H1 (cell line): ENCODE data around the gene ASIC1. TPM values are rescaled to one million over a fixed set of nuclear protein-coding genes. Genes with fewer than 3 reads are reported as not detected.

Source experiments
- CTCF ChIA-PET: fragments of 300-600 bp; sonication (Branson Sonifier 250); formaldehyde crosslinking; loops from one replicate; lab custom pipeline; 2021; ENCODE audit not compliant: partially characterized antibody; lab: Charles Lee
- POLR2A ChIA-PET: fragments of 300-600 bp; sonication (Branson Sonifier 250); formaldehyde crosslinking; loops from one replicate; lab custom pipeline; 2021; ENCODE audit warnings: inconsistent platforms; ENCODE audit not compliant: partially characterized antibody; lab: Charles Lee
- DNase-seq, 2 experiments: peaks; one replicate each; pipeline versions ENCODE4 v3.0.0 to v3.0.0-alpha.2; 2010 to 2022; ENCODE audit warnings: low spot score in 2 of 2, low read depth in 1 of 2, mixed read lengths in 1 of 2
- FAIRE-seq: peaks from 2 replicates; lab custom pipeline; 2011; peaks lifted over from hg19 to GRCh38; lab: Jason Lieb, UNC
- H2AFZ ChIP-seq: 2 replicates; pipeline ENCODE4 v1.8.1; 2012; ENCODE audit warnings: low read length, inconsistent platforms
- H2AK5ac ChIP-seq: 2 replicates; pipeline ENCODE4 v1.6.1; 2013; ENCODE audit warnings: low read depth, low read length
- H2BK120ac ChIP-seq: replicated peaks from 2 replicates; pipeline ENCODE3; 2013; ENCODE audit warnings: low read depth, low read length, inconsistent platforms
- H2BK12ac ChIP-seq: 2 replicates; pipeline ENCODE4 v1.6.1; 2013; ENCODE audit warnings: low read depth, low read length
- H2BK15ac ChIP-seq: 2 replicates; pipeline ENCODE4 v1.6.1; 2013; ENCODE audit warnings: low read length
- H2BK20ac ChIP-seq: 2 replicates; pipeline ENCODE4 v1.6.1; 2013; ENCODE audit warnings: low read length
- H2BK5ac ChIP-seq: 2 replicates; pipeline ENCODE4 v1.6.1; 2013; ENCODE audit warnings: low read depth, low read length
- H3K14ac ChIP-seq: 2 replicates; pipeline ENCODE4 v1.6.1; 2013; ENCODE audit warnings: inconsistent platforms; ENCODE audit not compliant: insufficient read length
- H3K18ac ChIP-seq: 2 replicates; pipeline ENCODE4 v1.6.1; 2013; ENCODE audit warnings: low read length; ENCODE audit errors: extremely low read depth
- H3K23ac ChIP-seq: 2 replicates; pipeline ENCODE4 v1.6.1; 2013; ENCODE audit warnings: inconsistent platforms; ENCODE audit not compliant: insufficient read length
- H3K23me2 ChIP-seq: 2 replicates; pipeline ENCODE4 v1.6.1; 2013; ENCODE audit warnings: low read depth, low read length
- H3K27ac ChIP-seq: 2 replicates; pipeline ENCODE4 v1.6.1; 2011; ENCODE audit warnings: low read depth, low read length, inconsistent platforms
- H3K27me3 ChIP-seq, 4 experiments: replicated peaks in 1 of 4; 1 replicate in 1 of 4; 2 replicates in 3 of 4; pipeline versions ENCODE4 v1.6.1 to v1.8.1; 2011 to 2013; ENCODE audit warnings: low read length in 3 of 4, mild to moderate bottlenecking in 3 of 4, inconsistent platforms in 2 of 4, mixed read lengths in 2 of 4, moderate library complexity in 1 of 4; ENCODE audit not compliant: control insufficient read depth in 3 of 4, insufficient read depth in 3 of 4; ENCODE audit errors: extremely low read depth in 1 of 4
- H3K36me3 ChIP-seq, 4 experiments: 2 replicates each; pipeline versions ENCODE4 v1.6.1 to v1.8.1; 2011 to 2013; ENCODE audit warnings: mild to moderate bottlenecking in 4 of 4, low read length in 3 of 4, moderate library complexity in 2 of 4, control low read depth in 1 of 4, inconsistent platforms in 1 of 4; ENCODE audit not compliant: insufficient read depth in 4 of 4, control insufficient read depth in 2 of 4
- H3K4ac ChIP-seq: replicated peaks from 2 replicates; pipeline ENCODE3; 2013; ENCODE audit warnings: low read length, low read depth, mixed read lengths, inconsistent platforms; ENCODE audit not compliant: insufficient read length
- H3K4me1 ChIP-seq, 4 experiments: replicated peaks in 1 of 4; 1 replicate in 1 of 4; 2 replicates in 3 of 4; pipeline versions ENCODE4 v1.6.1 to v1.8.1; 2011 to 2013; ENCODE audit warnings: low read length in 3 of 4, inconsistent platforms in 2 of 4, mixed read lengths in 1 of 4; ENCODE audit not compliant: insufficient read depth in 4 of 4, control insufficient read depth in 3 of 4
- H3K4me2 ChIP-seq, 2 experiments: 2 replicates each; pipeline versions ENCODE4 v1.6.1 to v1.8.1; 2011 to 2013; ENCODE audit warnings: low read depth in 2 of 2, low read length in 2 of 2, control low read depth in 1 of 2, inconsistent platforms in 1 of 2, mild to moderate bottlenecking in 1 of 2; ENCODE audit not compliant: insufficient read depth in 1 of 2
- H3K4me3 ChIP-seq, 4 experiments: fragments of 200-600, 300-600 bp in 1 of 4; sonication (generic), shearing (Covaris generic), sonication (Bioruptor Twin) in 1 of 4; 2 replicates each; pipeline versions ENCODE4 v1.5.1 to v1.8.1; 2011 to 2016; ENCODE audit warnings: low read length in 4 of 4, low read depth in 3 of 4, control low read depth in 2 of 4, inconsistent platforms in 2 of 4, mild to moderate bottlenecking in 2 of 4, mixed read lengths in 1 of 4, moderate library complexity in 1 of 4; ENCODE audit not compliant: insufficient read depth in 2 of 4; ENCODE audit errors: extremely low read depth in 1 of 4
- H3K56ac ChIP-seq: replicated peaks from 2 replicates; pipeline ENCODE3; 2013; ENCODE audit warnings: low read depth, mild to moderate bottlenecking, mixed read lengths, low read length, inconsistent platforms; ENCODE audit not compliant: insufficient read length
- H3K79me1 ChIP-seq: 2 replicates; pipeline ENCODE4 v1.6.1; 2013; ENCODE audit warnings: low read depth, low read length, control low read depth
- H3K79me2 ChIP-seq, 2 experiments: 2 replicates each; pipeline versions ENCODE4 v1.6.1 to v1.8.1; 2012 to 2013; ENCODE audit warnings: low read length in 2 of 2, mild to moderate bottlenecking in 2 of 2, inconsistent platforms in 1 of 2; ENCODE audit not compliant: insufficient read depth in 2 of 2, control insufficient read depth in 1 of 2
- H3K9ac ChIP-seq, 4 experiments: replicated peaks in 1 of 4; 1 replicate in 1 of 4; 2 replicates in 3 of 4; pipeline versions ENCODE4 v1.6.1 to v1.8.1; 2011 to 2013; ENCODE audit warnings: low read depth in 3 of 4, low read length in 3 of 4, control low read depth in 2 of 4, mild to moderate bottlenecking in 2 of 4, moderate library complexity in 2 of 4, inconsistent platforms in 1 of 4; ENCODE audit errors: extremely low read depth in 1 of 4
- H3K9me3 ChIP-seq, 2 experiments: 2 replicates each; pipeline versions ENCODE4 v1.6.1 to v1.8.1; 2012 to 2013; ENCODE audit warnings: mild to moderate bottlenecking in 2 of 2, moderate library complexity in 2 of 2, control low read depth in 1 of 2, inconsistent platforms in 1 of 2, low read depth in 1 of 2, low read length in 1 of 2, mixed read lengths in 1 of 2; ENCODE audit not compliant: insufficient read depth in 2 of 2
- H4K20me1 ChIP-seq, 2 experiments: replicated peaks in 1 of 2; 2 replicates each; pipeline versions ENCODE3 to v1.8.1; 2011 to 2013; ENCODE audit warnings: inconsistent platforms in 2 of 2, low read length in 2 of 2, mild to moderate bottlenecking in 1 of 2; ENCODE audit not compliant: insufficient read depth in 2 of 2, control insufficient read depth in 1 of 2
- H4K5ac ChIP-seq: 2 replicates; pipeline ENCODE4 v1.6.1; 2013; ENCODE audit warnings: low read length, low read depth, mixed read lengths, inconsistent platforms; ENCODE audit not compliant: insufficient read length
- H4K8ac ChIP-seq: 2 replicates; pipeline ENCODE4 v1.8.0; 2013; ENCODE audit warnings: mild to moderate bottlenecking, moderate library complexity, low read length, inconsistent platforms; ENCODE audit not compliant: insufficient read depth; ENCODE audit errors: extremely low read depth
- H4K91ac ChIP-seq: replicated peaks from 2 replicates; pipeline ENCODE3; 2013; ENCODE audit warnings: low read length, mixed read lengths, inconsistent platforms; ENCODE audit not compliant: insufficient read length
- EGR1 ChIP-seq: IDR thresholded peaks from 2 replicates; pipeline ENCODE4 v1.6.1; 2011; ENCODE audit warnings: low read depth, low read length, borderline replicate concordance
- EZH2 ChIP-seq: fragments of 200-600 bp; sonication (generic); IDR thresholded peaks from 2 replicates; pipeline ENCODE4 v1.7.1; 2012; ENCODE audit warnings: low read depth, mild to moderate bottlenecking, moderate library complexity, low read length, inconsistent platforms; ENCODE audit not compliant: severe bottlenecking
- FOSL1 ChIP-seq: IDR thresholded peaks from 2 replicates; pipeline ENCODE4 v1.6.1; 2011; ENCODE audit warnings: mild to moderate bottlenecking, low read depth, low read length, moderate library complexity; ENCODE audit not compliant: insufficient read depth
- KDM1A ChIP-seq: fragments of 200-600, 300-600 bp; sonication (generic); IDR thresholded peaks from 2 replicates; pipeline ENCODE4 v1.7.1; 2016; ENCODE audit warnings: mild to moderate bottlenecking, low read length, borderline replicate concordance
- POLR2AphosphoS5 ChIP-seq: IDR thresholded peaks from 2 replicates; pipeline ENCODE4 v1.6.1; 2011; ENCODE audit warnings: low read depth, low read length
- SIN3A ChIP-seq, 2 experiments: IDR thresholded peaks in 1 of 2; conservative IDR thresholded peaks in 1 of 2; 2 replicates each; pipeline ENCODE4 v1.6.1; 2011 to 2012; ENCODE audit warnings: low read length in 2 of 2, improper control_type of control experiment in 1 of 2, low read depth in 1 of 2, mild to moderate bottlenecking in 1 of 2
- TAF1 ChIP-seq: IDR thresholded peaks from 2 replicates; pipeline ENCODE4 v1.6.1; 2011; ENCODE audit warnings: mild to moderate bottlenecking, low read depth, low read length
- TEAD4 ChIP-seq: IDR thresholded peaks from 2 replicates; pipeline ENCODE4 v1.6.1; 2012; ENCODE audit warnings: low read depth, low read length, inconsistent platforms, mixed read lengths
- WGBS, 2 experiments: shearing (Covaris generic) in 1 of 2; methylation state at CpG; one replicate each; pipeline versions ENCODE4 v1.1.6 to v1.1.7; 2013 to 2015; ENCODE audit warnings: low lambda C conversion rate in 2 of 2, mixed read lengths in 2 of 2, inconsistent platforms in 1 of 2, low coverage in 1 of 2, missing lambda C conversion rate in 1 of 2; ENCODE audit not compliant: insufficient replicate concordance in 2 of 2, insufficient coverage in 1 of 2, insufficient read length in 1 of 2; ENCODE audit errors: extremely low coverage in 1 of 2, missing lambda C conversion rate in 1 of 2; 5-methylcytosine and 5-hydroxymethylcytosine counted together
- polyA plus RNA-seq, 7 experiments: library from polyadenylated mRNA; depleted of rRNA in 3 of 7; stranded (reverse) in 5 of 7; unstranded in 2 of 7; fragments of >200 nt in 5 of 7; fragments of 200-250 nt in 2 of 7; gene quantifications; 1 replicate in 5 of 7; 2 replicates in 1 of 7; 4 replicates in 1 of 7; pipeline versions ENCODE4 v1.2.1 to v1.2.3, GENCODE V29; 2011 to 2013; ENCODE audit warnings: missing spikeins in 2 of 7, mixed read lengths in 2 of 7
- total RNA-seq: library from RNA; stranded (reverse); fragmentation: NEBNext Ultra II Directional; extraction: Animal tissue kit (Norgen Biotek cat#: 25700); gene quantifications from 2 replicates; pipeline ENCODE4 v1.2.1, GENCODE V29; 2021
- TF ChIP-seq, protein P1 (sequence below), 3 experiments: IDR thresholded peaks; 1 replicate in 2 of 3; 2 replicates in 1 of 3; pipeline versions ENCODE4 v1.5.1 to v1.6.1; 2011; ENCODE audit warnings: low read length in 3 of 3, mild to moderate bottlenecking in 3 of 3, inconsistent platforms in 2 of 3, low read depth in 1 of 3, moderate library complexity in 1 of 3; ENCODE audit not compliant: insufficient read depth in 1 of 3; ENCODE audit errors: control extremely low read depth in 1 of 3

The ASIC1 gene
- total and polyA plus RNA-seq, 2 of the 8 experiments (the other 6 are each of a cell fraction or from before 2014, with no cell fraction given): 2.4 to 4.4 TPM

DNA sequence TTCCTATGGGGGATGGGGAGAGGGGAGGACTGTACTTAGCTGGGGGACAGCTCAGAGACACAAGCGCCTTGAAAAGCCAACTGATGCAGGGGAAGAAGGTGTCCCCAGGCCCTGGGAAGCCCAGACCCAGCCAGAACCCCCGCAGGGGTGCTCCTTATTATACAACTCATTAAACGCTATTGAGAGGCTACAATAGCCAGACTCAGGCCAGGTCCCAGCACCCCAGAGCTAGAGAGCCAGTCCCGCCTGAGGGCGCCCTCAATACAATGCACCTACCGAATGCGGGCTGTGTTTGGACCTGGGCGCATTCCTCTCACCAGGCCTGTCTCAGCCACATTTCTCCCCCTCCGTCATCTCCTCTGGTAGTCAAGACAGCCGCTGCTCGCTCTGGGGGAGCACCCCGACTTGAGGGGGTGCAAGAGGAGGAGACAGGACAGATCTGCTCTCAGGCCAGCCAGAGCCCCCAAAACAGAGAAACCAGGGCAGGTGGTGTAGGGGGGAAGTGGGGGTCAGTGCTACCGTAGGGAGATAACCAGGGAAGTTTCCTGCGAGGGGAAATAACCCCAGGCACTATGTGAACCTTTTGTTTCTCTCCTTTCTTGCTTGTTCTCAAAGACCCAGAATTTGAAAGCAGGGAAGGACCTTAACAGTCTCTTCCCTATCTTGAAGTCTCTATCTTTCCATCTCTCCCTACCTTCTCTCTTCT lies 6.1 kb upstream of the ASIC1 start:
- H3K27ac ChIP-seq: no peak overlapping the region
- H4K91ac ChIP-seq: no peak overlapping the region
- ChIA-PET POLR2A (interaction anchor here (1.2 to 1.5 kb wide), 4 partner anchors 9 to 273 kb away, joined by 3 to 5 read pairs (median 4); partner anchors contain the start of genes CERS5 and SMARCD1), CTCF (interaction anchor here (0.6 to 10.7 kb wide), 9 partner anchors 13 to 145 kb away, joined by 3 to 257 read pairs (median 5); no protein-coding TSS in a partner anchor)
- DNase-seq: peak in 1 of 2 experiments; percentile 68
- H2AFZ ChIP-seq: no peak overlapping the region
- no peak overlapping the region for H3K18ac ChIP-seq
- no peak overlapping the region for H2BK12ac ChIP-seq
- no peak overlapping the region for H3K14ac ChIP-seq
- H3K79me2 ChIP-seq: no peaks in the 10 kb centered on the region
- H3K9me3 ChIP-seq: no peaks in the 10 kb centered on the region
- no peak overlapping the region for H2BK20ac ChIP-seq
- H2BK5ac ChIP-seq: no peak overlapping the region
- peak overlapping the region; percentile 62 to 85 for H3K4me2 ChIP-seq
- no peak overlapping the region for H4K8ac ChIP-seq
- H3K79me1 ChIP-seq: no peaks in the 10 kb centered on the region
- H3K9ac ChIP-seq: no peak overlapping the region
- peak overlapping the region; percentile 14 to 55 (median 28); a peak in 6 of 8 replicates for H3K4me3 ChIP-seq
- H3K4ac ChIP-seq: no peak overlapping the region
- no peak overlapping the region for H4K5ac ChIP-seq
- no peaks in the 10 kb centered on the region for H3K36me3 ChIP-seq
- H3K23me2 ChIP-seq: peaks cover 8% of the 10 kb centered on the region; the same call in 1 of the 2 replicates
- H2BK120ac ChIP-seq: no peak overlapping the region
- H4K20me1 ChIP-seq: no peaks in the 10 kb centered on the region
- WGBS, 2 experiments: 7% methylated on average over 13 of the region's 14 CpGs; no CpG with 5 or more reads in 1 of the 2 experiments
- no peak overlapping the region for H3K23ac ChIP-seq
- H3K4me1 ChIP-seq: peaks cover 4 to 8% (median 7%) of the 10 kb centered on the region in 4 experiments
- 0 out of 2 replicates have a peak overlapping the region, but pooled peaks have one; percentile 34 for H2AK5ac ChIP-seq
- no peak for FAIRE-seq
- no peak overlapping the region for H2BK15ac ChIP-seq
- H3K56ac ChIP-seq: no peak overlapping the region
- H3K27me3 ChIP-seq: peaks cover 21 to 65% (median 52%) of the 10 kb centered on the region in 4 experiments
- no peak for TF ChIP-seq KDM1A
- TF ChIP-seq EZH2: no peak
- 0 out of 2 replicates have a peak, but pooled peaks have one; percentile 15 for TF ChIP-seq TAF1
- TF ChIP-seq, protein P1, sequence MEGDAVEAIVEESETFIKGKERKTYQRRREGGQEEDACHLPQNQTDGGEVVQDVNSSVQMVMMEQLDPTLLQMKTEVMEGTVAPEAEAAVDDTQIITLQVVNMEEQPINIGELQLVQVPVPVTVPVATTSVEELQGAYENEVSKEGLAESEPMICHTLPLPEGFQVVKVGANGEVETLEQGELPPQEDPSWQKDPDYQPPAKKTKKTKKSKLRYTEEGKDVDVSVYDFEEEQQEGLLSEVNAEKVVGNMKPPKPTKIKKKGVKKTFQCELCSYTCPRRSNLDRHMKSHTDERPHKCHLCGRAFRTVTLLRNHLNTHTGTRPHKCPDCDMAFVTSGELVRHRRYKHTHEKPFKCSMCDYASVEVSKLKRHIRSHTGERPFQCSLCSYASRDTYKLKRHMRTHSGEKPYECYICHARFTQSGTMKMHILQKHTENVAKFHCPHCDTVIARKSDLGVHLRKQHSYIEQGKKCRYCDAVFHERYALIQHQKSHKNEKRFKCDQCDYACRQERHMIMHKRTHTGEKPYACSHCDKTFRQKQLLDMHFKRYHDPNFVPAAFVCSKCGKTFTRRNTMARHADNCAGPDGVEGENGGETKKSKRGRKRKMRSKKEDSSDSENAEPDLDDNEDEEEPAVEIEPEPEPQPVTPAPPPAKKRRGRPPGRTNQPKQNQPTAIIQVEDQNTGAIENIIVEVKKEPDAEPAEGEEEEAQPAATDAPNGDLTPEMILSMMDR (IDR thresholded peaks at IDR 0.05; ENCODE audit: control extremely low read depth in 1 of 3, insufficient read depth in 1 of 3, low read depth in 1 of 3, low read length in 3 of 3): no peak
- TF ChIP-seq EGR1: no peak
- TF ChIP-seq POLR2AphosphoS5: no peak
- no peak for TF ChIP-seq FOSL1
- 0 out of 2 replicates have a peak, but pooled peaks have one; percentile 37 for TF ChIP-seq TEAD4
- no peak for TF ChIP-seq SIN3A (conservative IDR thresholded peaks at IDR 0.05 in 1 of 2, IDR thresholded peaks at IDR 0.05 in 1 of 2; ENCODE audit: low read depth in 1 of 2, low read length in 2 of 2)
